Measurements from ENCODE around the gene CFAP99. TPM values are rescaled to one million over a fixed set of nuclear protein-coding genes. Genes with fewer than 3 reads are reported as not detected.

Gene CFAP99
- polyA plus RNA-seq, 1 donor = 0.09 TPM

GRCh38 chr4:2419814-2420213, 1.1 kb downstream of the CFAP99 start:
- Histone ChIP-seq H3K27ac (ENCODE audit: low read length) (no peak overlapping the region), H3K27me3 (ENCODE audit: control insufficient read depth, insufficient read depth, low read length) (peaks cover 64% of the 10 kb centered on the region), H3K4me1 (ENCODE audit: control insufficient read depth, insufficient read depth, low read length) (peaks cover 24% of the 10 kb centered on the region), H3K9me3 (ENCODE audit: control insufficient read depth, low read depth, low read length) (peaks cover 2% of the 10 kb centered on the region), H3K36me3 (ENCODE audit: control insufficient read depth, insufficient read depth, low read length) (no peaks in the 10 kb centered on the region), H3K4me3 (ENCODE audit: low read length) (no peak overlapping the region)
- no peak for DNase-seq
- 42% methylated on average over 3 of the region's 9 CpGs for WGBS (ENCODE audit: insufficient coverage, low lambda C conversion rate)

GRCh38 chr4:2421928-2422327, 3.2 kb downstream of the CFAP99 start:
- no peak overlapping the region for H3K4me3 ChIP-seq (ENCODE audit: low read length)
- WGBS (ENCODE audit: insufficient coverage, low lambda C conversion rate) = 100% methylated on average over 1 of the region's 6 CpGs
- H3K27me3 ChIP-seq (ENCODE audit: control insufficient read depth, insufficient read depth, low read length) = peaks cover 45% of the 10 kb centered on the region
- H3K9me3 ChIP-seq (ENCODE audit: control insufficient read depth, low read depth, low read length) = peaks cover 2% of the 10 kb centered on the region
- peaks cover 15% of the 10 kb centered on the region for H3K4me1 ChIP-seq (ENCODE audit: control insufficient read depth, insufficient read depth, low read length)
- DNase-seq = no peak
- H3K36me3 ChIP-seq (ENCODE audit: control insufficient read depth, insufficient read depth, low read length) = no peaks in the 10 kb centered on the region
- H3K27ac ChIP-seq (ENCODE audit: low read length) = no peak overlapping the region

- no peak for DNase-seq
- H3K4me3 ChIP-seq (ENCODE audit: low read length) = no peak overlapping the region
- H3K27me3 ChIP-seq (ENCODE audit: control insufficient read depth, insufficient read depth, low read length) = peaks cover 36% of the 10 kb centered on the region
These were observed 4.3 kb downstream of the CFAP99 start for GRCh38 chr4:2423066-2423465.

GRCh38 chr4:2423695-2424094, 4.9 kb downstream of the CFAP99 start:
- H3K4me3 ChIP-seq (ENCODE audit: low read length) = no peak overlapping the region
- no peak overlapping the region for H3K27ac ChIP-seq (ENCODE audit: low read length)
- H3K4me1 ChIP-seq (ENCODE audit: control insufficient read depth, insufficient read depth, low read length) = peaks cover 8% of the 10 kb centered on the region
- peaks cover 35% of the 10 kb centered on the region for H3K27me3 ChIP-seq (ENCODE audit: control insufficient read depth, insufficient read depth, low read length)
- DNase-seq = no peak
- H3K36me3 ChIP-seq (ENCODE audit: control insufficient read depth, insufficient read depth, low read length) = no peaks in the 10 kb centered on the region
- no peaks in the 10 kb centered on the region for H3K9me3 ChIP-seq (ENCODE audit: control insufficient read depth, low read depth, low read length)
- WGBS (ENCODE audit: insufficient coverage, low lambda C conversion rate) = no CpG with 5 or more reads among the region's 10 CpGs

More at GRCh38 chr4:2423066-2423465, 4.3 kb downstream of the CFAP99 start:
- H3K9me3 ChIP-seq (ENCODE audit: control insufficient read depth, low read depth, low read length) = peaks cover under 1% of the 10 kb centered on the region
- no CpG with 5 or more reads among the region's 4 CpGs for WGBS (ENCODE audit: insufficient coverage, low lambda C conversion rate)
- peaks cover 8% of the 10 kb centered on the region for H3K4me1 ChIP-seq (ENCODE audit: control insufficient read depth, insufficient read depth, low read length)
- H3K36me3 ChIP-seq (ENCODE audit: control insufficient read depth, insufficient read depth, low read length) = no peaks in the 10 kb centered on the region
- no peak overlapping the region for H3K27ac ChIP-seq (ENCODE audit: low read length)

GRCh38 chr4:2424581-2424980, 5.8 kb downstream of the CFAP99 start:
- 92% methylated on average over 2 of the region's 10 CpGs for WGBS (ENCODE audit: insufficient coverage, low lambda C conversion rate)
- no peak for DNase-seq

GRCh38 chr4:2425386-2426068, 6.8 kb downstream of the CFAP99 start:
- no peak for DNase-seq
- H3K27me3 ChIP-seq (ENCODE audit: control insufficient read depth, insufficient read depth, low read length) = peaks cover 17% of the 10 kb centered on the region
- H3K36me3 ChIP-seq (ENCODE audit: control insufficient read depth, insufficient read depth, low read length) = no peaks in the 10 kb centered on the region
- H3K4me1 ChIP-seq (ENCODE audit: control insufficient read depth, insufficient read depth, low read length) = no peaks in the 10 kb centered on the region
- H3K27ac ChIP-seq (ENCODE audit: low read length) = no peak overlapping the region
- no peaks in the 10 kb centered on the region for H3K9me3 ChIP-seq (ENCODE audit: control insufficient read depth, low read depth, low read length)
- H3K4me3 ChIP-seq (ENCODE audit: low read length) = no peak overlapping the region
- WGBS (ENCODE audit: insufficient coverage, low lambda C conversion rate) = no CpG with 5 or more reads among the region's 13 CpGs

More at GRCh38 chr4:2424581-2424980, 5.8 kb downstream of the CFAP99 start:
- Histone ChIP-seq H3K36me3 (ENCODE audit: control insufficient read depth, insufficient read depth, low read length) (no peaks in the 10 kb centered on the region), H3K9me3 (ENCODE audit: control insufficient read depth, low read depth, low read length) (no peaks in the 10 kb centered on the region), H3K4me3 (ENCODE audit: low read length) (no peak overlapping the region), H3K27ac (ENCODE audit: low read length) (no peak overlapping the region), H3K4me1 (ENCODE audit: control insufficient read depth, insufficient read depth, low read length) (peaks cover 2% of the 10 kb centered on the region), H3K27me3 (ENCODE audit: control insufficient read depth, insufficient read depth, low read length) (peaks cover 27% of the 10 kb centered on the region)

GRCh38 chr4:2426069-2426397, 7.3 kb downstream of the CFAP99 start:
- DNase-seq = no peak
- H3K27ac ChIP-seq (ENCODE audit: low read length) = no peak overlapping the region
- H3K4me3 ChIP-seq (ENCODE audit: low read length) = no peak overlapping the region
- H3K27me3 ChIP-seq (ENCODE audit: control insufficient read depth, insufficient read depth, low read length) = peaks cover 12% of the 10 kb centered on the region
- no peaks in the 10 kb centered on the region for H3K9me3 ChIP-seq (ENCODE audit: control insufficient read depth, low read depth, low read length)
- H3K36me3 ChIP-seq (ENCODE audit: control insufficient read depth, insufficient read depth, low read length) = no peaks in the 10 kb centered on the region
- WGBS (ENCODE audit: insufficient coverage, low lambda C conversion rate) = no CpG with 5 or more reads among the region's 8 CpGs
- no peaks in the 10 kb centered on the region for H3K4me1 ChIP-seq (ENCODE audit: control insufficient read depth, insufficient read depth, low read length)

GRCh38 chr4:2426711-2427275, 8.0 kb downstream of the CFAP99 start:
- no peak overlapping the region for H3K27ac ChIP-seq (ENCODE audit: low read length)
- no peaks in the 10 kb centered on the region for H3K4me1 ChIP-seq (ENCODE audit: control insufficient read depth, insufficient read depth, low read length)
- H3K9me3 ChIP-seq (ENCODE audit: control insufficient read depth, low read depth, low read length) = no peaks in the 10 kb centered on the region
- H3K4me3 ChIP-seq (ENCODE audit: low read length) = no peak overlapping the region
- no CpG with 5 or more reads among the region's 13 CpGs for WGBS (ENCODE audit: insufficient coverage, low lambda C conversion rate)
- no peaks in the 10 kb centered on the region for H3K36me3 ChIP-seq (ENCODE audit: control insufficient read depth, insufficient read depth, low read length)
- no peak for DNase-seq
- H3K27me3 ChIP-seq (ENCODE audit: control insufficient read depth, insufficient read depth, low read length) = peaks cover 7% of the 10 kb centered on the region

- Histone ChIP-seq H3K4me1 (ENCODE audit: control insufficient read depth, insufficient read depth, low read length) (no peaks in the 10 kb centered on the region), H3K36me3 (ENCODE audit: control insufficient read depth, insufficient read depth, low read length) (no peaks in the 10 kb centered on the region), H3K4me3 (ENCODE audit: low read length) (no peak overlapping the region), H3K27ac (ENCODE audit: low read length) (no peak overlapping the region), H3K9me3 (ENCODE audit: control insufficient read depth, low read depth, low read length) (no peaks in the 10 kb centered on the region), H3K27me3 (ENCODE audit: control insufficient read depth, insufficient read depth, low read length) (no peaks in the 10 kb centered on the region)
- no CpG with 5 or more reads among the region's 23 CpGs for WGBS (ENCODE audit: insufficient coverage, low lambda C conversion rate)
- DNase-seq = no peak
These were observed 8.9 kb downstream of the CFAP99 start for GRCh38 chr4:2427383-2428334.

- H3K9me3 ChIP-seq (ENCODE audit: control insufficient read depth, low read depth, low read length) = no peaks in the 10 kb centered on the region
- no peak overlapping the region for H3K27ac ChIP-seq (ENCODE audit: low read length)
- H3K4me1 ChIP-seq (ENCODE audit: control insufficient read depth, insufficient read depth, low read length) = no peaks in the 10 kb centered on the region
- WGBS (ENCODE audit: insufficient coverage, low lambda C conversion rate) = no CpG with 5 or more reads among the region's 25 CpGs
- H3K27me3 ChIP-seq (ENCODE audit: control insufficient read depth, insufficient read depth, low read length) = no peaks in the 10 kb centered on the region
- DNase-seq = no peak
- H3K36me3 ChIP-seq (ENCODE audit: control insufficient read depth, insufficient read depth, low read length) = no peaks in the 10 kb centered on the region
- no peak overlapping the region for H3K4me3 ChIP-seq (ENCODE audit: low read length)
These were observed 9.9 kb downstream of the CFAP99 start for GRCh38 chr4:2428496-2429213.
